Natural killer cell treated with Interleukin-12 subunit alpha and Interleukin-12 subunit beta and Interleukin-15 and Interleukin-18, amount 100 ng/mL, for 72 hours (primary cell): ENCODE measurements around the gene TNFSF8. TPM values are rescaled to one million over a fixed set of nuclear protein-coding genes. Genes with fewer than 3 reads are reported as not detected.

ENCODE experiments used
- ATAC-seq, 2 donors: fragments of 150-1000 bp; cut with Tn5 transposase in 1 of 2; sonication (Bioruptor Pico), chemical (Tn5 transposase) in 1 of 2; 2 replicates each; pipeline ENCODE4 v1.10.0; 2021
- DNase-seq: peaks from one replicate; pipeline ENCODE4 v3.0.0; 2022; ENCODE audit warnings: low spot score
- H3K27ac Mint-ChIP-seq, 2 donors: 1 replicate in 1 of 2; 2 replicates in 1 of 2; pipeline ENCODE4 v1.8.0; 2022; ENCODE audit warnings: mixed read lengths in 2 of 2, mild to moderate bottlenecking in 1 of 2, moderate library complexity in 1 of 2
- H3K27me3 Mint-ChIP-seq, 2 donors: 1 replicate in 1 of 2; 2 replicates in 1 of 2; pipeline ENCODE4 v1.8.0; 2022; ENCODE audit warnings: mixed read lengths in 2 of 2
- H3K36me3 Mint-ChIP-seq: one replicate; pipeline ENCODE4 v1.8.0; 2022; ENCODE audit warnings: mixed read lengths
- H3K4me1 Mint-ChIP-seq, 2 donors: 1 replicate in 1 of 2; 2 replicates in 1 of 2; pipeline ENCODE4 v1.8.0; 2022; ENCODE audit warnings: low read depth in 2 of 2, mixed read lengths in 2 of 2, mild to moderate bottlenecking in 1 of 2
- H3K4me3 Mint-ChIP-seq: one replicate; pipeline ENCODE4 v1.8.0; 2022; ENCODE audit warnings: mixed read lengths
- H3K9me3 Mint-ChIP-seq: 2 replicates; pipeline ENCODE4 v1.8.0; 2022; ENCODE audit warnings: mixed read lengths
- total RNA-seq, 2 donors: library from RNA; stranded (reverse); gene quantifications; one replicate each; pipeline ENCODE4 v1.2.3, GENCODE V29; 2022

The TNFSF8 gene
- total RNA-seq, 2 donors from 2014 or later, result 1.3 to 1.9 TPM

DNA sequence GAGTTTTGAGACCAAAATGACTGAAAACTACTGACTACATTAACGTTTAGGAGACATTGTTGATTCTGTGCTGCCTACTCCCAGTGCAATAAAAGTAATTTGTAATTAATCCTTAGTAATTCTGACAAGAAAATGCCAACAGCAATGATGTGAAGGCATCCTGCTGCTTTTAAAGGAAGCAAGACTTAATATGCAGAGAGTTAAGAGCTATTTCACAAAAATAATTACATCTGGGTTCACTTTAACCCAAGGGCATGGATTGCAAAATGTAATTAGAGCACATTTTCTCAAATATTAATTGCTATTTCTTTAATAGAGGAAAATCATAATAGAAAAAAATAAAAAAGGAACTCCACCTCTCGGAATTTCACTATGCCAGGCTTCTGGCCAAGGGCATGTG, 22.7 kb upstream of the TNFSF8 start:
- no peak for ATAC-seq
- no peak for DNase-seq
- peaks cover 5% of the 10 kb centered on the region for H3K36me3 Mint-ChIP-seq
- H3K27me3 Mint-ChIP-seq, result peaks cover 12 to 25% of the 10 kb centered on the region in 2 donors
- no peak overlapping the region for H3K4me3 Mint-ChIP-seq
- peaks cover 23 to 37% of the 10 kb centered on the region in 2 donors for H3K4me1 Mint-ChIP-seq
- no peaks in the 10 kb centered on the region for H3K9me3 Mint-ChIP-seq
- no peak overlapping the region for H3K27ac Mint-ChIP-seq

DNA sequence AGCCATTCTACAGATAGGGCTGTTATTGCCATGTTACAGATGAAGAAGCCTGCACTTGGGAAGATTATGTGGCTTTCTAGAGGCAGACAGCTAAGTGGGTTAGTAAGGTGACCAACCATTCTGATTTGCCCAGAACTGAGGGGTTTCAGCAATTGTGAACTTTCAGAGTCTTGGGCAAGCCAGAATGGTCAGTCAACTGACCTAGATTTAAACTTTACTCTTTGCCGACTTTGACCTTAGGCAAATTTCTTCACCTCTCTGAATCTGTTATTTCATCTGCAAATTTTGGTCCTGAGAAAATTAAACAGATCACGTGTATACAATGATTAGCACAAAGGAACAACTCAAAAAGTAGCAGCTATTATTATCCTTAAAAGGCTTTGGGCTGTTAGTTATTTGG, 20.4 kb upstream of the TNFSF8 start:
- Mint-ChIP-seq H3K4me1 (peaks cover 18 to 27% of the 10 kb centered on the region in 2 donors), H3K27me3 (peaks cover 20 to 29% of the 10 kb centered on the region in 2 donors), H3K27ac (no peak overlapping the region), H3K4me3 (no peak overlapping the region), H3K9me3 (no peaks in the 10 kb centered on the region), H3K36me3 (peaks cover 4% of the 10 kb centered on the region)
- DNase-seq, result no peak
- no peak for ATAC-seq

DNA sequence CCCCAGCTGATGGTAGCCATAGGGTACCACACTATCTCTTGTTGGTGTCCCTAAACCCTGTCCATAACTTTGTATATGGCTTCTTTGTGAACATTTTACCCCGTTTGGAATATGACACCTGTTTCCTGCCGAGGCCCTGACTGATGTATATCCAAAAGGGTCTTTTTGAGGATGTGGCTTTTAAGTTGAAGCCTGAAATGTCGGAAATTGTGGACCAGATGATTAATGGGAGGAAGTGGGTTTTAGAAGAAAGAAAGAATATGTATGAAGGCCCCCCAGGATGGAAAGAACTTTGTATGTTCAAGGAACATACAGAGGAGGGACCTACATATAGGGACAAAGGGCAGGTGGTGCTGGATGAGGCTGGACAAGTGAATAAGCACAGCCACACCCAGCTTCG, 16.7 kb upstream of the TNFSF8 start:
- Mint-ChIP-seq H3K36me3 (no peaks in the 10 kb centered on the region), H3K27me3 (peaks cover 17 to 24% of the 10 kb centered on the region in 2 donors), H3K9me3 (no peaks in the 10 kb centered on the region), H3K4me1 (peaks cover 9% of the 10 kb centered on the region in 2 donors), H3K4me3 (no peak overlapping the region), H3K27ac (no peak overlapping the region)
- no peak for ATAC-seq
- no peak for DNase-seq

DNA sequence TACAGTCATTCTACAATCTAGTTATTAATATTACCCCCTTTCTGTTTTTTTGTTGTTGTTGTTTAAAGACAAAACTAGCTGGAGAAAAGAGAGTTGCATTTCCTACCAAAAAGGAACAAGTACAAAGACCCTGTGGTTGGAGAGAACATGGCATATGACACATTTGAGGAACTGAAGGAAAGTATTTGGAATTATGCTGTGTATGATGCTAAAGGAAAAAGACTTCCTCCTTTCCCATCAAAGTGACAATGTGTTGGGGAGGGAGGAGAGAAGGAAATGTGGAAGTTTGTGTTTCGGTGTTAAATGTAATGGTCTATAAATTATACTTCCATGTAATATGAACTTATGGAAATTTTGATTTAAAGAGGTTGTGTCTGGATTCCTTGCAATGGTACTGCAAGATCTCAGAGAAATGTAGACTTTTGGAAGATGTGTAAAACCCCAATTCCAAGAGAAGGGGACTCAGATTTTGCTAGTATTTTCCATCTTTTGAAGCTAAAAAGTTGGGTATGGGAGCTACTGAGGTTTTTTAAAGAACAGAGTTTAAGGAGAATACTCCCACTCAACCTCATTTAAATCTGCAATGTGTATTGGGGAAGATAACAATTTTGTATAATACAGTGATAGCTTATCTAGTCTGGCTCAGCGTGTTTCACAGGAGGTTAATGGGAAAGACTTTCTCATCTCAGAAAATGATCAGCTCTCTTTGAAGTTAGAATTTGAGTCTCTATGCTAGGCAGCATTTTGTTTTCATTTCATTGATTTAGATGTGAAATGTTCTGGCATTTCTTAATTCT, 15.4 kb upstream of the TNFSF8 start:
- H3K27me3 Mint-ChIP-seq, result peaks cover 15 to 17% of the 10 kb centered on the region in 2 donors
- ATAC-seq (no peak), DNase-seq (no peak)
- peaks cover 9% of the 10 kb centered on the region in 2 donors for H3K4me1 Mint-ChIP-seq
- H3K27ac Mint-ChIP-seq, result no peak overlapping the region
- H3K9me3 Mint-ChIP-seq, result no peaks in the 10 kb centered on the region
- no peaks in the 10 kb centered on the region for H3K36me3 Mint-ChIP-seq
- no peak overlapping the region for H3K4me3 Mint-ChIP-seq

DNA sequence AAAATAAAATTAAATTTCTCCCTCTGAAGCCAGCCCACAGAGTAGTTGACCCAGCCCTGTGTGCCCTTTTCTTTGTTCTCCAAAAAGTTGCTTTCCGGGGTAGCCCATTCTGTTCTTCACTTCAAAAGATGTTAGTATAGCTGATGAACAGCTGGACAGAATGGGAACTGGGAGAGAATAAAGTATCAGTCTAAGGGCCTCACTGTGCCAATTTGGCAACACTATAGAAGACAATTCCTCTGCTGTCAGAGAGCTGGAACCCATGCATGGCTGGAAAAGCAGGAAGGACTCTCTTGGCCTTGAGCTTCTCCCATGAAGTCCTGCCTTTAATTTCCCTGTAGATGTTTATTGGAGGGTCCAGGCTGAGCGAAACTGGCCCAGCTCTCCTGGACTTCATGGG, 11.0 kb upstream of the TNFSF8 start:
- H3K27ac Mint-ChIP-seq, result no peak overlapping the region
- H3K36me3 Mint-ChIP-seq, result no peaks in the 10 kb centered on the region
- no peak overlapping the region for H3K4me3 Mint-ChIP-seq
- DNase-seq (no peak), ATAC-seq (no peak)
- H3K27me3 Mint-ChIP-seq, result peaks cover 6 to 10% of the 10 kb centered on the region in 2 donors
- H3K4me1 Mint-ChIP-seq, result peaks cover 0 to 2% of the 10 kb centered on the region in 2 donors
- no peaks in the 10 kb centered on the region for H3K9me3 Mint-ChIP-seq

DNA sequence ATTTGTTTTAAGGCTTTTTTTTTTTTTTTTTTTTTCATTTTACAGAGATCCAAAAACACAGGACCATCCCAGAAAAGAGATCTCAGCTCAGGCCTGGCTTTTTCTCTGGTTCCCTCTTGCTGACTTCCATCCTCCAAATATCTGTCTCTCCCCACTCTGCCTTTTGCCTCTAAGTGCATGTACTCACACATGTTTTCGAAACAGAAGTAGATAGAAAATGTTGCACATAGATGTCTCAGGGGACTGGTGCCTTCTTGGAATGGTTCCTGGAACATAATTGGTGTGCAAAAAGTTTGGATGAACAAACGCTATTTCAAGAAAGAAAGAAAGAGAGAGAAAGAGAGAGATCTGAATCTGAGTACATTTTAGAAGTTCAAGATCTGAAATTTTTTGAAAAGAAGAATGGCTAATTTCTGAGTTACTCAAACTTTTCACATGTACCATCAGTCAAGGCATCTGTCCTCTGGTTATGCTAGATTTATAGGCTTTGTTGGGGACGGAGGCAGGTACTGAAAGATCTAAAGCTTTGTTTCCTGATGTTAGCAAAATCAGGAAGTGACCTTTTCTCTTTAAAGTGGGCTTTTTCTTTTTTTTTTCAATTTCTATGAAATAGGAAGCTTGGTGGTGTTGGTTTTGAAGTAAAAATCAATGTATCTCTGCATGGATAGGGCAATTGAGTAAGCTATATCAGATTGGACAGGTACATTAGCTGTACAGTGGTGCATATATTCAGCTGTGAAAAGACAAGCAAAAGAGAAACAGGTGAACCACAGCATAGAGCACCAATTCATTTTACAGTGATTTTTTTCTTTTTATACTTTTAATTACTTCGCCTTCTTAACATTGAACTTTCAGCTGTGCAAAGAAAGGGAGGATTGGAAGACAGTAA, 8.5 kb upstream of the TNFSF8 start:
- ATAC-seq, result no peak
- DNase-seq, result no peak
- Mint-ChIP-seq H3K27ac (no peak overlapping the region), H3K9me3 (no peaks in the 10 kb centered on the region), H3K36me3 (no peaks in the 10 kb centered on the region), H3K4me1 (peaks cover 0 to 2% of the 10 kb centered on the region in 2 donors), H3K27me3 (peaks cover 0 to 3% of the 10 kb centered on the region in 2 donors), H3K4me3 (no peak overlapping the region)

DNA sequence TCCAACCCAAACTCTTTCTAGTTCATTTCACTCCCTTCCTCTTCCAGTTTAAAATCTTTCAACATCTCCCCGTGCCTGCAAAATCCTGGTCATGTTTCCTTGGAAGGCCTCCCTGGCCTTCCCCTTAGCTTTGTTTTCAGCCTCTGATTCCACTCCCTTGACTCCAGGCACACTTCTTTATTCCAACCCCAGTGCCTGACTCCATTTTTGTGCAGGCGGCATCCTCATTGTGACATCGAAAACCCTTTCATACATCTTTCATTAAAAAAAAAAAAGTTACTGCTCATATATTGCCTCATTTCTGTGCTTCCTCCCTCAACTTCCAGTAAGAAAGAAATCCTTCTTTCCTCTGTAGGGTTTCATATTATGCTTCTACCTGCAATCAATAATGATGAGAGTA, 7.1 kb upstream of the TNFSF8 start:
- Mint-ChIP-seq H3K27ac (no peak overlapping the region), H3K36me3 (no peaks in the 10 kb centered on the region)

DNA sequence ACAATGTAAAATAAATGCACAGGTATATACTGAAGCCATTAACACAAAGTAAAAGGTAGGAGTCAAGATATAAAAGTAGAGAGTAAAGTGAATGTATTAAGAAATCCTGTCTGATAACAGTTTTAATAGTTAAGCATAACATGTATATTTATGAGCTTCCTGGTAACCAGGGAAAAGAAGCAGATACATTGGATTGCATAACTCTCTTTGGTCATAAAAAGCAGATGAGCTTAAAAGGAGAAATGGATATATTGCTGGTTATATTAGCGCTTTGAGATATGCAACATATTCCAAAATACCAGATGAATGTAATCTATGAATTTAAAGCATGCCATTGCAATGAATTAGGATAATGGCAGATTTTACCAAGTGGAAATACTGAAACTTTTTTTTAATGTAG, 6.2 kb upstream of the TNFSF8 start:
- Mint-ChIP-seq H3K27me3 (peaks cover 0 to 5% of the 10 kb centered on the region in 2 donors), H3K27ac (no peak overlapping the region), H3K36me3 (no peaks in the 10 kb centered on the region), H3K9me3 (no peaks in the 10 kb centered on the region), H3K4me3 (no peak overlapping the region), H3K4me1 (peaks cover 0 to 2% of the 10 kb centered on the region in 2 donors)
- ATAC-seq (no peak), DNase-seq (no peak)

More for the DNA sequence above, 7.1 kb upstream of the TNFSF8 start:
- ATAC-seq (no peak), DNase-seq (no peak)
- H3K27me3 Mint-ChIP-seq, result peaks cover 0 to 5% of the 10 kb centered on the region in 2 donors
- no peaks in the 10 kb centered on the region for H3K9me3 Mint-ChIP-seq
- no peak overlapping the region for H3K4me3 Mint-ChIP-seq
- peaks cover 0 to 2% of the 10 kb centered on the region in 2 donors for H3K4me1 Mint-ChIP-seq

DNA sequence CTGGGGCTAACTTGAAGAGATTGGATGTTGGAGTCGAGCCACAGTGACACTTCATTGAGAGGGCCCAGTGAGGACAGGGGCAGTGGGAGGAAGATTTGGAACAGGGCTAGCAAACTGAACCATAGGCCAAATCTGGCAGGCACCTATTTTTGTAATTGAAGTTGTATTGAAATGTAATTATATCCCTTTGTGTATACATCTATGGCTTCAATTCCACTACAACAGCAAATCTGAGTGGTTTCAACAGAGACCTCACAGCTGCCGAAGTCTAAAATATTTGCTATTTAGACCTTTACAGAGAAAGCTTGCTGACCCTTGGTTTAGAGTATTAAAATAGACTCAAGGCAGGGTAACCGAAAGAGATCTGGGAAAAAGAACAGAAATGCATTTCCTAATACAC, 4.7 kb upstream of the TNFSF8 start:
- Mint-ChIP-seq H3K36me3 (no peaks in the 10 kb centered on the region), H3K9me3 (no peaks in the 10 kb centered on the region), H3K27ac (no peak overlapping the region), H3K4me1 (peaks cover 12% of the 10 kb centered on the region in 2 donors), H3K27me3 (peaks cover 0 to 5% of the 10 kb centered on the region in 2 donors), H3K4me3 (no peak overlapping the region)
- ATAC-seq (no peak), DNase-seq (no peak)

DNA sequence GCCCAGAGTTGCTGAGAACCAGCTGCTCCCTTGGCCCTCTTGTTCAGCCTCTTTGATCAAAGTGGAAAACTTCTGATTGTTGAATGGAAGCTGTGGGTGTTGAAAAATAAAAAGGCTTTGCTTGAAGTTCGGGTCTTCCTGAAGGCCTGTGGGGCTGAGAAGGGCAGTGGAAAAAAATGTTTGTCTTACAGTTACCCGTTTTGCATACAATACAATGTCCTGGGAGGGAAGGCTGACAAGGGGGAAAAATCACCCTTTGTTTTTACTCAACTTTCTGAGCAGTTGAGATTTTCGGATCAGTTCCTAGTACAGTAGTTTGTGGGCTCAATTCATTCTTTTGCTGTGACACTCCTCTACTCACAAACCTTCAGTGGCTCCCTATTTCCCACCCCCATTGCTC, 2.1 kb upstream of the TNFSF8 start:
- no peak overlapping the region for H3K27ac Mint-ChIP-seq
- H3K9me3 Mint-ChIP-seq, result no peaks in the 10 kb centered on the region
- no peak for DNase-seq
- peaks cover 2% of the 10 kb centered on the region in 2 donors for H3K27me3 Mint-ChIP-seq
- H3K4me3 Mint-ChIP-seq, result no peak overlapping the region
- H3K36me3 Mint-ChIP-seq, result peaks cover 5% of the 10 kb centered on the region
- no peak for ATAC-seq
- H3K4me1 Mint-ChIP-seq, result peaks cover 22 to 37% of the 10 kb centered on the region in 2 donors

DNA sequence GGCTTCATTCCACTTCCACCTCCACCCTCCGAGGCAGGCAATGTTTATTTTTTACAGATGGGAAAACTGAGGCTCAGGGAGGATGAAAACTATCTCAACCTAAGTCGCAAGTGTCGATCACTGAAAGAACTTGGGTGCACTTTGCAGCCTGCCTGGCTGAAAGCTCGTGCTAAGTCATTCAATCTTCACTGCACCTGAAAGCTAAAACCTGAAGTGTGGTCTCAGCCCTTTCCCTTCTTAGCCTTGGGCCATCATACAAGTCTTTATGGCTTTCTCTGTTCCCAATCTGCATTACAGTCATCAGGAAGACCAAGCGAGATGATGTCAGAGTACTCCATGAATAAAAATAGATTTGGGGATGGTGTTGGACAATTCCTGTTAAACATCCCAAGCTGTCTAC, 1.0 kb upstream of the TNFSF8 start:
- Mint-ChIP-seq H3K27ac (peak overlapping the region in 1 of 2 donors; percentile 45), H3K27me3 (peaks cover 5 to 7% of the 10 kb centered on the region in 2 donors), H3K4me1 (peaks cover 27 to 43% of the 10 kb centered on the region in 2 donors)

DNA sequence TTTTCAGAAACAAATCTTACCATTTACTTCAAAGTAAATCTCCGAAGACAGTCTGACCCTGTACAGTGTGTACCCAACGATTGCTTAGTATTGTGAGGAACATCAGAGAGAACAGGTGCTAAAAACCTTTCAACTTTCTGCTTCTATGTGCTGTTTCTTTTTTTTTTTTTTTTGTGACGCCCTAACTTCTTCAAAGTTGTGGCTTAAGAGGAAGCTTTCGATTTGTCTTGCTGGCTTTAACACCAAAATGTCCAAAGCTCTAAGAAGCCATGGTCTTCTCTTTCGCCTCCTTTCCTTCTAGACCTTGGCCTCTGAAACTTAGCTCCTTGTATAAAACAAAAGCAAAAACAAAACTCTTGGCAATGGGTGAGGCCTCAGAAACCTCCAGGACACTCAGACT, 1.2 kb downstream of the TNFSF8 start:
- Mint-ChIP-seq H3K4me3 (peak overlapping the region; percentile 74), H3K9me3 (no peaks in the 10 kb centered on the region), H3K27me3 (peaks cover 7 to 8% of the 10 kb centered on the region in 2 donors), H3K4me1 (peaks cover 37 to 60% of the 10 kb centered on the region in 2 donors), H3K36me3 (peaks cover 8% of the 10 kb centered on the region), H3K27ac (peak overlapping the region; percentile 45 to 78)
- peak; percentile 7 to 41 for ATAC-seq
- no peak for DNase-seq

More for the DNA sequence above, 1.0 kb upstream of the TNFSF8 start:
- DNase-seq (no peak), ATAC-seq (no peak)
- Mint-ChIP-seq H3K4me3 (peak overlapping the region; percentile 74), H3K9me3 (no peaks in the 10 kb centered on the region), H3K36me3 (peaks cover 8% of the 10 kb centered on the region)

DNA sequence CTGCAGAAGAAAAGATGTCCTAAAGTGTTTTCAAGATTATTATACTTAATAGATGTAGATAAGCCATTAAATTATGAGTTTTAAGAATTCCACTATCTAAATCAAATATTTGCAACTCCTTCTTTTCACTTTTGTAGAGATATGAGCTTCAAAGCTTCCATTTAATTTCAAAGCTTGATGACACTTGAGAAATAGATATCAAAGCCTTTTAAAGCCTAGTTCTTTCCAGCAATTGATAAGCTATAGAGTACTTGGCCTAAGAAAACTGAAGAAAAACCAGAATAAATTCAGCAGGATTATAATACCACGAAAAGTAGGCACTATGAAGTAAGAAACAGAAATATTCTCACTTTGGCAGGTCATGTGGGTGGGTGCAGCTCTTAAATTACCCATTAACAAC, 1.7 kb downstream of the TNFSF8 start:
- ATAC-seq, result no peak
- H3K36me3 Mint-ChIP-seq, result peaks cover 8% of the 10 kb centered on the region
- H3K4me3 Mint-ChIP-seq, result peak overlapping the region; percentile 74
- H3K4me1 Mint-ChIP-seq, result peaks cover 37 to 60% of the 10 kb centered on the region in 2 donors
- peaks cover 7% of the 10 kb centered on the region in 2 donors for H3K27me3 Mint-ChIP-seq
- peak overlapping the region; percentile 45 to 78 for H3K27ac Mint-ChIP-seq
- no peak for DNase-seq
- H3K9me3 Mint-ChIP-seq, result no peaks in the 10 kb centered on the region

DNA sequence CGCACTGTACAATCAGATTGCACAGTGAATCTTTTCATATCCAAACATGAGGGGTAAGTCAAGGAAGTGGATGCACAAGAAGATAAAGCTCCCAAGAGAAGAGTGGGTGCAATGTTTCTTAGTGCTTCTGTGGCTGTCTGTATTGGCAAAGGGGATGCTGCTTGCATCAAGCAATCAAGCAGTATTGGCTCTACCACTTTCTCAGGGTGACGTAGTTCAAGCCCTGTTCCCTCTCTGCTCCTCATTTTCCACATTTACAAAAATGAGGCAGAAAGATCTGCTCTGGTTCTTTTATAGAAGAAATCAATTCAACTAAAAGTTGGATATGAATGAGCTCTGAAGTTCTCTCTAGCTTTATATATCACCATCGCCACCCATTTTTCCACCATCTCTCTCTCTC, 2.3 kb downstream of the TNFSF8 start:
- H3K9me3 Mint-ChIP-seq, result no peaks in the 10 kb centered on the region
- peaks cover 6 to 7% of the 10 kb centered on the region in 2 donors for H3K27me3 Mint-ChIP-seq
- peaks cover 37 to 60% of the 10 kb centered on the region in 2 donors for H3K4me1 Mint-ChIP-seq
- DNase-seq (no peak), ATAC-seq (no peak)
- peak overlapping the region; percentile 45 to 78 for H3K27ac Mint-ChIP-seq
- peak overlapping the region; percentile 74 for H3K4me3 Mint-ChIP-seq
- H3K36me3 Mint-ChIP-seq, result peaks cover 8% of the 10 kb centered on the region
